Measurements from ENCODE around the gene TOP3A. TPM values are rescaled to one million over a fixed set of nuclear protein-coding genes. Genes with fewer than 3 reads are reported as not detected.

Gene TOP3A
- total and polyA plus RNA-seq, 8 donors, result 24.7 to 65.1 (median 50.7) TPM

- peak in 3 of 4 donors; percentile 30 to 92 (median 74) for DNase-seq
- Histone ChIP-seq H3K36me3 (peaks cover 0 to 44% of the 10 kb centered on the region in 2 donors), H3K9me3 (no peaks in the 10 kb centered on the region), H3K27me3 (no peaks in the 10 kb centered on the region), H3K4me1 (peaks cover 22 to 48% of the 10 kb centered on the region in 2 donors), H3K4me3 (peak overlapping the region; percentile 98 to 99), H3K27ac (peak overlapping the region; percentile 92 to 99)
- intact Hi-C loops (cut with DNase I), result no loop called here
- TF ChIP-seq, protein P1, sequence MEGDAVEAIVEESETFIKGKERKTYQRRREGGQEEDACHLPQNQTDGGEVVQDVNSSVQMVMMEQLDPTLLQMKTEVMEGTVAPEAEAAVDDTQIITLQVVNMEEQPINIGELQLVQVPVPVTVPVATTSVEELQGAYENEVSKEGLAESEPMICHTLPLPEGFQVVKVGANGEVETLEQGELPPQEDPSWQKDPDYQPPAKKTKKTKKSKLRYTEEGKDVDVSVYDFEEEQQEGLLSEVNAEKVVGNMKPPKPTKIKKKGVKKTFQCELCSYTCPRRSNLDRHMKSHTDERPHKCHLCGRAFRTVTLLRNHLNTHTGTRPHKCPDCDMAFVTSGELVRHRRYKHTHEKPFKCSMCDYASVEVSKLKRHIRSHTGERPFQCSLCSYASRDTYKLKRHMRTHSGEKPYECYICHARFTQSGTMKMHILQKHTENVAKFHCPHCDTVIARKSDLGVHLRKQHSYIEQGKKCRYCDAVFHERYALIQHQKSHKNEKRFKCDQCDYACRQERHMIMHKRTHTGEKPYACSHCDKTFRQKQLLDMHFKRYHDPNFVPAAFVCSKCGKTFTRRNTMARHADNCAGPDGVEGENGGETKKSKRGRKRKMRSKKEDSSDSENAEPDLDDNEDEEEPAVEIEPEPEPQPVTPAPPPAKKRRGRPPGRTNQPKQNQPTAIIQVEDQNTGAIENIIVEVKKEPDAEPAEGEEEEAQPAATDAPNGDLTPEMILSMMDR (IDR thresholded peaks at IDR 0.05), result no peak
- peak; percentile 35 for ATAC-seq
Observed at GRCh38 chr17:18257268-18257981, 57.4 kb downstream of the TOP3A start.

- ATAC-seq (no peak), DNase-seq (no peak)
- no peaks in the 10 kb centered on the region for H3K27me3 ChIP-seq
- H3K27ac ChIP-seq, result peak overlapping the region in 1 of 2 donors; percentile 99
- intact Hi-C loops (cut with DNase I), result no loop called here
- TF ChIP-seq, protein P1 (IDR thresholded peaks at IDR 0.05), result no peak
- peaks cover 22 to 42% of the 10 kb centered on the region in 2 donors for H3K4me1 ChIP-seq
- H3K9me3 ChIP-seq, result no peaks in the 10 kb centered on the region
- H3K36me3 ChIP-seq, result peaks cover 0 to 51% of the 10 kb centered on the region in 2 donors
- H3K4me3 ChIP-seq, result peak overlapping the region in 1 of 2 donors; percentile 99
Observed at GRCh38 chr17:18256776-18257175, 58.0 kb downstream of the TOP3A start.

- intact Hi-C loops (cut with DNase I), result no loop called here
- no peak for ATAC-seq
- no peaks in the 10 kb centered on the region for H3K9me3 ChIP-seq
- H3K27me3 ChIP-seq, result no peaks in the 10 kb centered on the region
- TF ChIP-seq, protein P1 (IDR thresholded peaks at IDR 0.05), result no peak
- DNase-seq, result no peak
- H3K27ac ChIP-seq, result no peak overlapping the region
- H3K4me1 ChIP-seq, result peaks cover 18 to 37% of the 10 kb centered on the region in 2 donors
- peak overlapping the region in 1 of 2 donors; percentile 99 for H3K4me3 ChIP-seq
- peaks cover 0 to 55% of the 10 kb centered on the region in 2 donors for H3K36me3 ChIP-seq
Observed at GRCh38 chr17:18256351-18256750, 58.4 kb downstream of the TOP3A start.

DNA sequence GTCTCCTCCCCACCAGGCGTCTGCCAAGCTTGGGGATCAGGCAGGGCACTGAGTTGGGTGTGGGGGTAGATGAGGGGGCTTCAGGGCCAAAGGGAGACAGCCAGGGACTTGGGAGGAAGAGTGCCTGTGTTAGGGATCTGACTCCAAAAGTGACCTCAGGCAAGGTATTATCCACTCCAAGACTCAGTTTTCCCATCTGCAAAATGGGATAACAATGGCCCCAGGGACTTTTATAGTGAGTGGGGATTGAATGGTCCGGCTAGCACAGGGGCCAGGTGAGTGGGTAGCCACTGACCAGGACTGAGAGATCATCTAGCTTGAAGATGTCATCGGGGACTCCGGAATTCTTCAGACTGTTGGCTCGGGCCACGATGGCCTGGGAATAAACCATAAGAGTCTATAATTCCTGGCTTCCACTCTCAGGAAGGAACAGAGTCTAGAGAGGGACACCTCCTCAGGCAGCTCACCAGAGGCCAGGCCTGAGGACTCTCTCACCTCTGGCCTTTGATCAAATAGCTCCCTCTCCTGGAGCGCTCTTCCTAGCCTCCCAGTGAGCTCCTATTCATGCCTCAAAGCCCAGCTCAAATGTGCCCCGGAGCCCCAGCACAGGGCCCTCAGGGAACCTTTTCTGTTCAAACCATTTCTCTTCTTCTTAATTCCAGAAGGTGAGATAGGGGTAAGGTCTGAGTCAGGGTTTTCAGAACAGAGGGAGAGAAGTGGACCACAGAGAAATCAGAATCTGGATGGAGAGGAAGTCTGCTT, 59.7 kb downstream of the TOP3A start:
- TF ChIP-seq, protein P1 (IDR thresholded peaks at IDR 0.05), result no peak
- H3K9me3 ChIP-seq, result no peaks in the 10 kb centered on the region
- H3K4me1 ChIP-seq, result peaks cover 17 to 30% of the 10 kb centered on the region in 2 donors
- H3K27me3 ChIP-seq, result no peaks in the 10 kb centered on the region
- H3K27ac ChIP-seq, result no peak overlapping the region
- no peak for ATAC-seq
- H3K36me3 ChIP-seq, result peaks cover 0 to 68% of the 10 kb centered on the region in 2 donors
- no peak for DNase-seq
- intact Hi-C loops (cut with DNase I), result no loop called here
- no peak overlapping the region for H3K4me3 ChIP-seq

Measured in left lung (tissue), 10 donors.